Mesothelial cell of epicardium (in vitro differentiated cells): ENCODE data around the gene STK32B. TPM values are rescaled to one million over a fixed set of nuclear protein-coding genes. Genes with fewer than 3 reads are reported as not detected.
"Not testable (repeated sequence)": the region's sequence is repeated elsewhere in the genome, so short reads cannot be mapped to it uniquely, and the experiment has no call there.

Experiments used
- DNase-seq, 2 experiments: peaks; one replicate each; pipeline ENCODE4 v3.0.0; 2021; ENCODE audit warnings: low spot score in 2 of 2; ENCODE audit not compliant: unreplicated experiment in 2 of 2
- H3K27ac Mint-ChIP-seq: 2 replicates; pipeline ENCODE4 v1.8.0; 2021; ENCODE audit warnings: mixed read lengths
- H3K27me3 Mint-ChIP-seq: 2 replicates; pipeline ENCODE4 v1.8.0; 2021; ENCODE audit warnings: low read depth, mixed read lengths
- H3K36me3 Mint-ChIP-seq: 2 replicates; pipeline ENCODE4 v1.8.0; 2021; ENCODE audit warnings: mixed read lengths
- H3K4me1 Mint-ChIP-seq: 2 replicates; pipeline ENCODE4 v1.8.0; 2021; ENCODE audit warnings: mixed read lengths
- H3K4me3 Mint-ChIP-seq: 2 replicates; pipeline ENCODE4 v1.8.0; 2021; ENCODE audit warnings: mild to moderate bottlenecking, moderate library complexity, mixed read lengths
- H3K9me3 Mint-ChIP-seq: 2 replicates; pipeline ENCODE4 v1.8.0; 2021; ENCODE audit warnings: mixed read lengths
- CTCF ChIP-seq: fragments of 200-600 bp; sonication (generic); IDR thresholded peaks from one replicate; pipeline ENCODE4 v1.5.0; 2021; ENCODE audit warnings: antibody characterized with exemption; ENCODE audit not compliant: unreplicated experiment
- total RNA-seq: library from RNA; stranded (reverse); gene quantifications from 3 replicates; pipeline ENCODE4 v1.2.1, GENCODE V29; 2021

The STK32B gene
- total RNA-seq, 1 donor from 2014 or later = 0.96 TPM

GRCh38 chr4:5247735-5248134 is 196.5 kb downstream of the STK32B start:
- Mint-ChIP-seq H3K27me3 (peaks cover 17% of the 10 kb centered on the region), H3K4me3 (no peak overlapping the region), H3K36me3 (no peaks in the 10 kb centered on the region), H3K27ac (no peak overlapping the region), H3K9me3 (peaks cover 33% of the 10 kb centered on the region), H3K4me1 (no peaks in the 10 kb centered on the region)
- TF ChIP-seq CTCF = no peak
- DNase-seq = no peak

GRCh38 chr4:5249727-5250126 is 198.4 kb downstream of the STK32B start:
- no peak overlapping the region for H3K27ac Mint-ChIP-seq
- peaks cover 19% of the 10 kb centered on the region for H3K27me3 Mint-ChIP-seq
- no peaks in the 10 kb centered on the region for H3K4me1 Mint-ChIP-seq
- TF ChIP-seq CTCF = no peak
- peaks cover 33% of the 10 kb centered on the region for H3K9me3 Mint-ChIP-seq
- H3K4me3 Mint-ChIP-seq = no peak overlapping the region
- no peaks in the 10 kb centered on the region for H3K36me3 Mint-ChIP-seq
- no peak for DNase-seq

- DNase-seq, H3K4me1 Mint-ChIP-seq, H3K27ac Mint-ChIP-seq, H3K36me3 Mint-ChIP-seq, H3K4me3 Mint-ChIP-seq: not testable (repeated sequence)
- Mint-ChIP-seq H3K27me3 (peaks cover 18% of the 10 kb centered on the region), H3K9me3 (peaks cover 30% of the 10 kb centered on the region)
Measured at GRCh38 chr4:5250536-5250935, 199.3 kb downstream of the STK32B start.

- Mint-ChIP-seq H3K36me3 (no peaks in the 10 kb centered on the region), H3K27ac (no peak overlapping the region), H3K4me3 (no peak overlapping the region), H3K9me3 (peaks cover 3% of the 10 kb centered on the region), H3K27me3 (peaks cover 21% of the 10 kb centered on the region), H3K4me1 (no peaks in the 10 kb centered on the region)
- TF ChIP-seq CTCF = no peak
- DNase-seq = no peak
Measured at GRCh38 chr4:5256421-5256820, 205.1 kb downstream of the STK32B start.

GRCh38 chr4:5257086-5257485 is 205.8 kb downstream of the STK32B start:
- no peak for TF ChIP-seq CTCF
- Mint-ChIP-seq H3K27ac (no peak overlapping the region), H3K27me3 (peaks cover 17% of the 10 kb centered on the region), H3K4me1 (no peaks in the 10 kb centered on the region), H3K36me3 (no peaks in the 10 kb centered on the region), H3K9me3 (no peaks in the 10 kb centered on the region), H3K4me3 (no peak overlapping the region)
- DNase-seq = no peak

- H3K4me1 Mint-ChIP-seq = no peaks in the 10 kb centered on the region
- H3K36me3 Mint-ChIP-seq = no peaks in the 10 kb centered on the region
- H3K9me3 Mint-ChIP-seq = no peaks in the 10 kb centered on the region
- no peak for TF ChIP-seq CTCF
- no peak for DNase-seq
- H3K27ac Mint-ChIP-seq = no peak overlapping the region
- no peak overlapping the region for H3K4me3 Mint-ChIP-seq
- peaks cover 17% of the 10 kb centered on the region for H3K27me3 Mint-ChIP-seq
Measured at GRCh38 chr4:5259471-5259870, 208.2 kb downstream of the STK32B start.
